ENCODE results near the gene PASD1. TPM values are rescaled to one million over a fixed set of nuclear protein-coding genes. Genes with fewer than 3 reads are reported as not detected.
"Not testable (repeated sequence)": the region's sequence is repeated elsewhere in the genome, so short reads cannot be mapped to it uniquely, and the experiment has no call there.

PASD1 gene
- total and polyA plus RNA-seq, 10 of the 15 experiments (the other 5 are each of a cell fraction or from before 2014, with no cell fraction given), result under 0.01 to 0.01 TPM; not detected in 8

GRCh38 chrX:151695583-151696340, 132.3 kb downstream of the PASD1 start:
- Histone ChIP-seq H3K9me3 (replicated peaks; ENCODE audit: control insufficient read depth, insufficient read depth, low read length) (no peaks in the 10 kb centered on the region), H3K79me2 (ENCODE audit: control insufficient read depth, insufficient read depth, low read length) (no peaks in the 10 kb centered on the region), H3K27ac (ENCODE audit: control insufficient read depth, insufficient read depth) (no peak overlapping the region), H3K4me1 (ENCODE audit: control insufficient read depth, insufficient read depth, low read length) (no peaks in the 10 kb centered on the region), H3K9ac (ENCODE audit: control insufficient read depth, insufficient read depth, low read length) (no peak overlapping the region), H3K4me2 (ENCODE audit: control insufficient read depth, insufficient read depth) (no peak overlapping the region), H3K4me3 (no peak overlapping the region), H3K36me3 (ENCODE audit: control insufficient read depth in 2 of 2, insufficient read depth in 2 of 2, low read length in 1 of 2) (no peaks in the 10 kb centered on the region), H4K20me1 (ENCODE audit: control insufficient read depth, insufficient read depth) (no peaks in the 10 kb centered on the region), H2AFZ (ENCODE audit: control insufficient read depth, low read depth, low read length) (no peak overlapping the region), H3K27me3 (replicated peaks in 1 of 2; ENCODE audit: control insufficient read depth in 2 of 2, insufficient read depth in 2 of 2, low read length in 1 of 2) (no peaks in the 10 kb centered on the region)
- ChIA-PET CTCF (interaction anchor here (0.6 kb wide), 1 partner anchor 12 kb away, joined by 3 read pairs; no protein-coding TSS in a partner anchor), POLR2A (no interaction called here), RAD21 (ENCODE audit: unreplicated experiment) (no interaction called here), SMC1A (ENCODE audit: uncharacterized antibody, unreplicated experiment) (no interaction called here)
- intact Hi-C loops (cut with micrococcal nuclease; ENCODE audit: unreplicated experiment), result no loop called here
- BruUV-seq (replicated peaks), result no TSS peak
- TF ChIP-seq, protein P1, sequence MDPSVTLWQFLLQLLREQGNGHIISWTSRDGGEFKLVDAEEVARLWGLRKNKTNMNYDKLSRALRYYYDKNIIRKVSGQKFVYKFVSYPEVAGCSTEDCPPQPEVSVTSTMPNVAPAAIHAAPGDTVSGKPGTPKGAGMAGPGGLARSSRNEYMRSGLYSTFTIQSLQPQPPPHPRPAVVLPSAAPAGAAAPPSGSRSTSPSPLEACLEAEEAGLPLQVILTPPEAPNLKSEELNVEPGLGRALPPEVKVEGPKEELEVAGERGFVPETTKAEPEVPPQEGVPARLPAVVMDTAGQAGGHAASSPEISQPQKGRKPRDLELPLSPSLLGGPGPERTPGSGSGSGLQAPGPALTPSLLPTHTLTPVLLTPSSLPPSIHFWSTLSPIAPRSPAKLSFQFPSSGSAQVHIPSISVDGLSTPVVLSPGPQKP (IDR thresholded peaks at IDR 0.05; ENCODE audit: low read depth, low read length), result no peak
- TF ChIP-seq PKNOX1 (IDR thresholded peaks at IDR 0.05) (no peak), YY1 (IDR thresholded peaks at IDR 0.05; ENCODE audit: low read depth, low read length) (no peak), CHD4 (IDR thresholded peaks at IDR 0.05) (no peak), POLR2AphosphoS2 (IDR thresholded peaks at IDR 0.05; ENCODE audit: low read depth, low read length) (no peak), SRF (IDR thresholded peaks at IDR 0.05; ENCODE audit: low read depth in 2 of 2, low read length in 2 of 2) (no peak), ZNF24 (IDR thresholded peaks at IDR 0.05) (no peak), ATF7 (IDR thresholded peaks at IDR 0.05; ENCODE audit: low read depth) (no peak)
- TF ChIP-seq, protein P2, sequence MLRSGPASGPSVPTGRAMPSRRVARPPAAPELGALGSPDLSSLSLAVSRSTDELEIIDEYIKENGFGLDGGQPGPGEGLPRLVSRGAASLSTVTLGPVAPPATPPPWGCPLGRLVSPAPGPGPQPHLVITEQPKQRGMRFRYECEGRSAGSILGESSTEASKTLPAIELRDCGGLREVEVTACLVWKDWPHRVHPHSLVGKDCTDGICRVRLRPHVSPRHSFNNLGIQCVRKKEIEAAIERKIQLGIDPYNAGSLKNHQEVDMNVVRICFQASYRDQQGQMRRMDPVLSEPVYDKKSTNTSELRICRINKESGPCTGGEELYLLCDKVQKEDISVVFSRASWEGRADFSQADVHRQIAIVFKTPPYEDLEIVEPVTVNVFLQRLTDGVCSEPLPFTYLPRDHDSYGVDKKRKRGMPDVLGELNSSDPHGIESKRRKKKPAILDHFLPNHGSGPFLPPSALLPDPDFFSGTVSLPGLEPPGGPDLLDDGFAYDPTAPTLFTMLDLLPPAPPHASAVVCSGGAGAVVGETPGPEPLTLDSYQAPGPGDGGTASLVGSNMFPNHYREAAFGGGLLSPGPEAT (IDR thresholded peaks at IDR 0.05; ENCODE audit: low read depth), result no peak
- FAIRE-seq, result no peak
- in situ Hi-C loops (cut with MboI), result loop anchor here (25.0 kb wide), 1 partner anchor 933 kb away; no protein-coding TSS in a partner anchor
- no peak for ATAC-seq
- no peak for DNase-seq (ENCODE audit: low read depth, low spot score)
- 45% methylated on average over 19 of the region's 19 CpGs for WGBS (ENCODE audit: insufficient coverage, insufficient replicate concordance, low lambda C conversion rate, missing lambda C conversion rate)

DNA sequence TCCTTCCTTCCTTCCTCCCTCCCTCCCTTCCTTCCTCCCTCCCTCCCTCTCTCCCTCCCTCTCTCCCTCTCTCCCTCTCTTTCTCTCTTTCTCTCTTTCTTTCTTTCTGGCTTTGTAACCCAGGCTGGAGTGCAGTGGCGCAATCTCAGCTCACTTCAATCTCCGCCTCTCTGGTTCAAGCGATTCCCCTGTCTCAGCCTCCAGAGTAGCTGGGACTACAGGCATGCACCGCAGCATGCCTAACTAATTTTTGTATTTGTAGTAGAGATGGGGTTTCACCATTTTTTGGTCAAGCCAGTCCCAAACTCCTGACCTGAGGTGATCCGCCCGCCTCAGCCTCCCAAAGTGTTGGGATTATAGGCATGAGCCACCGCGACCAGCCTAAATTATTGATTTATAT, 133.6 kb downstream of the PASD1 start:
- SMC1A ChIA-PET (ENCODE audit: uncharacterized antibody, unreplicated experiment); H2AFZ ChIP-seq (ENCODE audit: control insufficient read depth, low read depth, low read length); H3K9me3 ChIP-seq (replicated peaks; ENCODE audit: control insufficient read depth, insufficient read depth, low read length); H3K4me2 ChIP-seq (ENCODE audit: control insufficient read depth, insufficient read depth); H3K27ac ChIP-seq (ENCODE audit: control insufficient read depth, insufficient read depth); BruUV-seq (replicated peaks); H3K79me2 ChIP-seq (ENCODE audit: control insufficient read depth, insufficient read depth, low read length); H3K27me3 ChIP-seq (replicated peaks in 1 of 2; ENCODE audit: control insufficient read depth in 2 of 2, insufficient read depth in 2 of 2, low read length in 1 of 2); POLR2A ChIA-PET; H3K4me1 ChIP-seq (ENCODE audit: control insufficient read depth, insufficient read depth, low read length); RAD21 ChIA-PET (ENCODE audit: unreplicated experiment); DNase-seq (ENCODE audit: low read depth, low spot score); FAIRE-seq; H3K9ac ChIP-seq (ENCODE audit: control insufficient read depth, insufficient read depth, low read length); H3K4me3 ChIP-seq; H3K36me3 ChIP-seq (ENCODE audit: control insufficient read depth in 2 of 2, insufficient read depth in 2 of 2, low read length in 1 of 2); CTCF ChIA-PET; ATAC-seq; intact Hi-C loops (cut with micrococcal nuclease; ENCODE audit: unreplicated experiment); H4K20me1 ChIP-seq (ENCODE audit: control insufficient read depth, insufficient read depth): not testable (repeated sequence)
- in situ Hi-C loops (cut with MboI), result loop anchor here (25.0 kb wide), 1 partner anchor 935 kb away; no protein-coding TSS in a partner anchor
- WGBS (ENCODE audit: insufficient coverage, insufficient replicate concordance, low lambda C conversion rate, missing lambda C conversion rate), result 62% methylated on average over 8 of the region's 8 CpGs
